HG03060 (cell line): Measurements from ENCODE around the gene SS18.

Experiments
- ATAC-seq: cut with Tn5 transposase; IDR thresholded peaks from one replicate; pipeline ENCODE4 v1.9.1; 2021; ENCODE audit warnings: low read depth, moderate number of reproducible peaks; ENCODE audit not compliant: unreplicated experiment

SS18 gene

GRCh38 chr18:26004832-26005231 lies 85.6 kb downstream of the SS18 start:
- ATAC-seq: no peak

- ATAC-seq: no peak
These were observed 86.6 kb downstream of the SS18 start for GRCh38 chr18:26003817-26004216.

GRCh38 chr18:26003356-26003755 lies 87.1 kb downstream of the SS18 start:
- ATAC-seq: no peak

- ATAC-seq: no peak
These were observed 88.0 kb downstream of the SS18 start for GRCh38 chr18:26002375-26002910.

- ATAC-seq: no peak
These were observed 92.0 kb downstream of the SS18 start for GRCh38 chr18:25998461-25998860.

GRCh38 chr18:25992566-25992965 lies 97.8 kb downstream of the SS18 start:
- ATAC-seq: no peak

GRCh38 chr18:25990473-25990872 lies 99.9 kb downstream of the SS18 start:
- ATAC-seq: no peak

- no peak for ATAC-seq
These were observed 104.6 kb downstream of the SS18 start for GRCh38 chr18:25985707-25986394.

GRCh38 chr18:25983730-25984129 lies 106.7 kb downstream of the SS18 start:
- ATAC-seq: no peak

- no peak for ATAC-seq
These were observed 107.5 kb downstream of the SS18 start for GRCh38 chr18:25982961-25983360.

- no peak for ATAC-seq
These were observed 108.3 kb downstream of the SS18 start for GRCh38 chr18:25982153-25982552.

- no peak for ATAC-seq
These were observed 110.9 kb downstream of the SS18 start for GRCh38 chr18:25979369-25980040.

GRCh38 chr18:25976554-25976953 lies 113.9 kb downstream of the SS18 start:
- no peak for ATAC-seq

- ATAC-seq: no peak
These were observed 115.8 kb downstream of the SS18 start for GRCh38 chr18:25974630-25975077.
